Measurements from ENCODE around the gene TSHZ2.
"Not testable (repeated sequence)": the region's sequence is repeated elsewhere in the genome, so short reads cannot be mapped to it uniquely, and the experiment has no call there.

The TSHZ2 gene

GRCh38 chr20:53081916-53082863 lies 110.0 kb downstream of the TSHZ2 start:
- no peak for DNase-seq (ENCODE audit: low read depth, low spot score)

- no peak for DNase-seq (ENCODE audit: low read depth, low spot score)
Measured at GRCh38 chr20:53083411-53083810, 111.3 kb downstream of the TSHZ2 start.

GRCh38 chr20:53084408-53084997 lies 112.3 kb downstream of the TSHZ2 start:
- no peak for DNase-seq (ENCODE audit: low read depth, low spot score)

GRCh38 chr20:53085720-53086119 lies 113.6 kb downstream of the TSHZ2 start:
- no peak for DNase-seq (ENCODE audit: low read depth, low spot score)

- DNase-seq (ENCODE audit: low read depth, low spot score): no peak
Measured at GRCh38 chr20:53087037-53087777, 115.0 kb downstream of the TSHZ2 start.

GRCh38 chr20:53088786-53089185 lies 116.6 kb downstream of the TSHZ2 start:
- DNase-seq (ENCODE audit: low read depth, low spot score): no peak

GRCh38 chr20:53089851-53090250 lies 117.7 kb downstream of the TSHZ2 start:
- not testable (repeated sequence) for DNase-seq (ENCODE audit: low read depth, low spot score)

GRCh38 chr20:53091789-53092188 lies 119.6 kb downstream of the TSHZ2 start:
- no peak for DNase-seq (ENCODE audit: low read depth, low spot score)

GRCh38 chr20:53092772-53093300 lies 120.7 kb downstream of the TSHZ2 start:
- no peak for DNase-seq (ENCODE audit: low read depth, low spot score)

- no peak for DNase-seq (ENCODE audit: low read depth, low spot score)
Measured at GRCh38 chr20:53097371-53097770, 125.2 kb downstream of the TSHZ2 start.

GRCh38 chr20:53097791-53098190 lies 125.6 kb downstream of the TSHZ2 start:
- DNase-seq (ENCODE audit: low read depth, low spot score): no peak

GRCh38 chr20:53098621-53099020 lies 126.5 kb downstream of the TSHZ2 start:
- DNase-seq (ENCODE audit: low read depth, low spot score): no peak

- DNase-seq (ENCODE audit: low read depth, low spot score): no peak
Measured at GRCh38 chr20:53099856-53100255, 127.7 kb downstream of the TSHZ2 start.

GRCh38 chr20:53100476-53100911 lies 128.3 kb downstream of the TSHZ2 start:
- DNase-seq (ENCODE audit: low read depth, low spot score): no peak

GRCh38 chr20:53101992-53102760 lies 130.0 kb downstream of the TSHZ2 start:
- DNase-seq (ENCODE audit: low read depth, low spot score): no peak

GRCh38 chr20:53103124-53103523 lies 131.0 kb downstream of the TSHZ2 start:
- no peak for DNase-seq (ENCODE audit: low read depth, low spot score)

- no peak for DNase-seq (ENCODE audit: low read depth, low spot score)
Measured at GRCh38 chr20:53104884-53105283, 132.7 kb downstream of the TSHZ2 start.

- DNase-seq (ENCODE audit: low read depth, low spot score): no peak
Measured at GRCh38 chr20:53116733-53117132, 144.6 kb downstream of the TSHZ2 start.

GRCh38 chr20:53122853-53123252 lies 150.7 kb downstream of the TSHZ2 start:
- no peak for DNase-seq (ENCODE audit: low read depth, low spot score)

- DNase-seq (ENCODE audit: low read depth, low spot score): no peak
Measured at GRCh38 chr20:53124075-53124551, 152.0 kb downstream of the TSHZ2 start.

- DNase-seq (ENCODE audit: low read depth, low spot score): no peak
Measured at GRCh38 chr20:53124803-53125202, 152.6 kb downstream of the TSHZ2 start.
